GM06990 (cell line): ENCODE results near the gene RARS2.

Experiments used
- DNase-seq: peaks from one replicate; pipeline ENCODE4 v3.0.0-alpha.2; 2011; ENCODE audit not compliant: insufficient read length; ENCODE audit errors: extremely low read depth
- H3K27me3 ChIP-seq: replicated peaks from 2 replicates; pipeline ENCODE4 v1.6.0; 2011; ENCODE audit warnings: low read length; ENCODE audit not compliant: control insufficient read depth, insufficient read depth
- H3K36me3 ChIP-seq: 2 replicates; pipeline ENCODE4 v1.5.1; 2011; ENCODE audit warnings: low read length; ENCODE audit not compliant: control insufficient read depth, insufficient read depth
- H3K4me3 ChIP-seq: replicated peaks from 2 replicates; pipeline ENCODE4 v1.5.1; 2011; ENCODE audit warnings: low read depth, mild to moderate bottlenecking, control low read depth, low read length
- CTCF ChIP-seq: IDR thresholded peaks from 2 replicates; pipeline ENCODE4 v1.5.1; 2011; ENCODE audit warnings: low read length, control low read depth, mild to moderate bottlenecking, inconsistent platforms; ENCODE audit not compliant: insufficient read depth, poor library complexity, severe bottlenecking

The RARS2 gene

GRCh38 chr6:87588756-87589407 lies 905 bp downstream of the RARS2 start:
- DNase-seq = no peak
- no peaks in the 10 kb centered on the region for H3K27me3 ChIP-seq
- peaks cover 4% of the 10 kb centered on the region; the same call in 1 of the 2 replicates for H3K36me3 ChIP-seq
- no peak for TF ChIP-seq CTCF
- peak overlapping the region; percentile 100 for H3K4me3 ChIP-seq

- peaks cover 6% of the 10 kb centered on the region for H3K36me3 ChIP-seq
- no peak overlapping the region for H3K4me3 ChIP-seq
- no peak for TF ChIP-seq CTCF
- no peak for DNase-seq
- no peaks in the 10 kb centered on the region for H3K27me3 ChIP-seq
These were observed 3.3 kb downstream of the RARS2 start for GRCh38 chr6:87586371-87587077.

GRCh38 chr6:87583822-87584221 lies 6.0 kb downstream of the RARS2 start:
- no peak overlapping the region for H3K4me3 ChIP-seq
- H3K27me3 ChIP-seq = no peaks in the 10 kb centered on the region
- TF ChIP-seq CTCF = no peak
- no peak for DNase-seq
- H3K36me3 ChIP-seq = peaks cover 8% of the 10 kb centered on the region

GRCh38 chr6:87575423-87575822 lies 14.4 kb downstream of the RARS2 start:
- DNase-seq = no peak
- H3K4me3 ChIP-seq = no peak overlapping the region
- TF ChIP-seq CTCF = no peak

GRCh38 chr6:87574237-87574804 lies 15.5 kb downstream of the RARS2 start:
- DNase-seq = no peak
- H3K4me3 ChIP-seq = no peak overlapping the region
- no peak for TF ChIP-seq CTCF
- H3K36me3 ChIP-seq = no peaks in the 10 kb centered on the region; the same call in 1 of the 2 replicates
- H3K27me3 ChIP-seq = no peaks in the 10 kb centered on the region

More at GRCh38 chr6:87575423-87575822, 14.4 kb downstream of the RARS2 start:
- Histone ChIP-seq H3K27me3 (no peaks in the 10 kb centered on the region), H3K36me3 (peaks cover 2% of the 10 kb centered on the region; the same call in 1 of the 2 replicates)
